Stimulated activated naive CD8-positive, alpha-beta T cell treated with anti-CD3 and anti-CD28 coated beads, Interleukin-15, Interleukin-2, amounts not matched to agents 100 U/mL and 50 U/mL, for 24 hours (primary cell): Measurements from ENCODE around the gene NOTCH1.

Experiments
- ATAC-seq: fragments of 150-1000 bp; cut with Tn5 transposase; one replicate; pipeline ENCODE4 v1.10.0; 2021
- DNase-seq: peaks from one replicate; pipeline ENCODE4 v3.0.0; 2021

NOTCH1 gene

GRCh38 chr9:136462664-136463063 is 83.2 kb downstream of the NOTCH1 start:
- DNase-seq: no peak
- ATAC-seq: no peak

GRCh38 chr9:136460772-136461325 is 85.0 kb downstream of the NOTCH1 start:
- DNase-seq (no peak), ATAC-seq (no peak)

GRCh38 chr9:136459425-136459824 is 86.4 kb downstream of the NOTCH1 start:
- ATAC-seq (no peak), DNase-seq (no peak)

- ATAC-seq (no peak), DNase-seq (no peak)
These were observed 88.5 kb downstream of the NOTCH1 start for GRCh38 chr9:136457326-136457725.

GRCh38 chr9:136456258-136456657 is 89.6 kb downstream of the NOTCH1 start:
- ATAC-seq (no peak), DNase-seq (no peak)

GRCh38 chr9:136455043-136456002 is 90.5 kb downstream of the NOTCH1 start:
- no peak for ATAC-seq
- no peak for DNase-seq

GRCh38 chr9:136454026-136454796 is 91.6 kb downstream of the NOTCH1 start:
- no peak for ATAC-seq
- DNase-seq: no peak

- DNase-seq: no peak
- ATAC-seq: no peak
These were observed 92.5 kb downstream of the NOTCH1 start for GRCh38 chr9:136453326-136453725.

- ATAC-seq: no peak
These were observed 94.5 kb downstream of the NOTCH1 start for GRCh38 chr9:136451221-136451877.

GRCh38 chr9:136448655-136449054 is 97.2 kb downstream of the NOTCH1 start:
- ATAC-seq (no peak), DNase-seq (no peak)

More at GRCh38 chr9:136451221-136451877, 94.5 kb downstream of the NOTCH1 start:
- no peak for DNase-seq

- DNase-seq (no peak), ATAC-seq (no peak)
These were observed 98.6 kb downstream of the NOTCH1 start for GRCh38 chr9:136447173-136447778.

GRCh38 chr9:136445799-136446198 is 100.0 kb downstream of the NOTCH1 start:
- no peak for DNase-seq
- ATAC-seq: no peak
